ENCODE results near the gene SENP1. TPM values are rescaled to one million over a fixed set of nuclear protein-coding genes. Genes with fewer than 3 reads are reported as not detected.

The SENP1 gene
- total RNA-seq, 1 experiment from 2014 or later: 17.7 TPM

DNA sequence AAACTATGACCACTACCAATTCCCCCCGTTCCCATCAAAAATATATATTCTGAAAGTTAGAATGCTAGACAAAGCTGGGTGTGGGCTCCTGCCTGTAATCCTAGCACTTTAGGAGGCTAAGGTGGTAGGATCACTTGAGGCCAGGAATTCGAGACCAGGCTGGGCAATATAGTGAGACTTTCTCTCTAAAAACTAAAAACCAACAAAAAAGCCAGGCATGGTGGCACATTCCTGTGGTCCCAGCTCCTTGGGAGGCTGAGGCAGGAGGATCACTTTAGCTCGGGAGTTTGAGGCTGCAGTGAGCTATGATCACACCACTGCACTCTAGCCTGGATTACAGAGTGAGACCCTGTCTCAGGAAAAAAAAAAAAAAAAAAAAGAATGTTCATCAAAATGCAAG is 52.8 kb downstream of the SENP1 start:
- H3K27ac Mint-ChIP-seq (ENCODE audit: unreplicated experiment): no peak overlapping the region
- no peaks in the 10 kb centered on the region for H3K9me3 Mint-ChIP-seq (ENCODE audit: low read depth, unreplicated experiment)
- H3K4me1 Mint-ChIP-seq (ENCODE audit: low read depth, unreplicated experiment): no peaks in the 10 kb centered on the region
- TF ChIP-seq, protein P1, sequence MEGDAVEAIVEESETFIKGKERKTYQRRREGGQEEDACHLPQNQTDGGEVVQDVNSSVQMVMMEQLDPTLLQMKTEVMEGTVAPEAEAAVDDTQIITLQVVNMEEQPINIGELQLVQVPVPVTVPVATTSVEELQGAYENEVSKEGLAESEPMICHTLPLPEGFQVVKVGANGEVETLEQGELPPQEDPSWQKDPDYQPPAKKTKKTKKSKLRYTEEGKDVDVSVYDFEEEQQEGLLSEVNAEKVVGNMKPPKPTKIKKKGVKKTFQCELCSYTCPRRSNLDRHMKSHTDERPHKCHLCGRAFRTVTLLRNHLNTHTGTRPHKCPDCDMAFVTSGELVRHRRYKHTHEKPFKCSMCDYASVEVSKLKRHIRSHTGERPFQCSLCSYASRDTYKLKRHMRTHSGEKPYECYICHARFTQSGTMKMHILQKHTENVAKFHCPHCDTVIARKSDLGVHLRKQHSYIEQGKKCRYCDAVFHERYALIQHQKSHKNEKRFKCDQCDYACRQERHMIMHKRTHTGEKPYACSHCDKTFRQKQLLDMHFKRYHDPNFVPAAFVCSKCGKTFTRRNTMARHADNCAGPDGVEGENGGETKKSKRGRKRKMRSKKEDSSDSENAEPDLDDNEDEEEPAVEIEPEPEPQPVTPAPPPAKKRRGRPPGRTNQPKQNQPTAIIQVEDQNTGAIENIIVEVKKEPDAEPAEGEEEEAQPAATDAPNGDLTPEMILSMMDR (IDR thresholded peaks at IDR 0.05; ENCODE audit: unreplicated experiment): no peak
- CTCF ChIA-PET: no interaction called here
- no peak for DNase-seq
- H3K36me3 Mint-ChIP-seq (ENCODE audit: insufficient read depth, unreplicated experiment): no peaks in the 10 kb centered on the region
- intact Hi-C loops (cut with micrococcal nuclease; ENCODE audit: unreplicated experiment): no loop called here
- BruUV-seq (replicated peaks): no TSS peak
- H3K4me3 Mint-ChIP-seq (ENCODE audit: low read depth, unreplicated experiment): no peak overlapping the region
- H3K27me3 Mint-ChIP-seq (ENCODE audit: unreplicated experiment): no peaks in the 10 kb centered on the region

DNA sequence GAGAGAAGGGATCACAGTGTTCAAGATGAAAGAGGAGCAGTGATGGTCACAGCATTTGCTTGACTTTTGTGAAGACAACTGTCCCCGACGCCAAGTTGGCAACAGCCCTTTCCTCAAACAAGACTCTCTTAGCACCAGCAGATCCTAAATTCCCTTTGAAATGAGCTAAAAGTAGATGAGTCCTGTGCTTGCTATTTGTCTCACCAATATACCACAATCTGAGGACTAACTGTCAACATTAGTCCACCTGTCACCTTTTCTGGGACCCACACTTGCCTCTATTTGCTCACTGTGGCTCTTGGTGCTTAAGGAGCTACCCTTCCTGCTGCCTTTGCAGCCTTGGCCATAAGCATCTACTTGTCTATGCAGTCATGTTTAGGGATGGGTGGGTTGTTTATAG is 54.2 kb downstream of the SENP1 start:
- Mint-ChIP-seq H3K27ac (ENCODE audit: unreplicated experiment) (no peak overlapping the region), H3K4me3 (ENCODE audit: low read depth, unreplicated experiment) (no peak overlapping the region), H3K36me3 (ENCODE audit: insufficient read depth, unreplicated experiment) (no peaks in the 10 kb centered on the region), H3K9me3 (ENCODE audit: low read depth, unreplicated experiment) (no peaks in the 10 kb centered on the region), H3K4me1 (ENCODE audit: low read depth, unreplicated experiment) (no peaks in the 10 kb centered on the region), H3K27me3 (ENCODE audit: unreplicated experiment) (no peaks in the 10 kb centered on the region)
- no TSS peak for BruUV-seq (replicated peaks)
- DNase-seq: no peak
- TF ChIP-seq, protein P1 (IDR thresholded peaks at IDR 0.05; ENCODE audit: unreplicated experiment): no peak
- CTCF ChIA-PET: no interaction called here
- intact Hi-C loops (cut with micrococcal nuclease; ENCODE audit: unreplicated experiment): no loop called here

DNA sequence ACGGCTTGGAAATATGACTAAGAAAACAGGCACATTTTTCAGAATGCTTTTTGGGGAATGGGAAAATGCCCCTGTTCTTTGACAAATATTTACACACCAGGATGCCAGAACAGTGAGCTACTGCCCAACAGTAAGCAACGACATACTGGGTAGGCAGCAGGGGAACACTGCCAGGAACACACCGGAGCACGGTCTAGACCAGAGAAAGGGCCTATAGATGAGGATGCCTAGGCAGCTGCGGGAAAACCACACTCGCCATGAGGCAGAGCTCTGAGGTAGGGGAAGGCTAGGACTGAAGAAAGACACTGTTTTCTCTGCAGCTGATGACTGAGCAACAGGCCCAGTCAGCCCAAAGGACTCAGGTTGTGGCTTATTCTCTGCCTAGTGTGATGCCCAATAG is 55.7 kb downstream of the SENP1 start:
- no peak overlapping the region for H3K27ac Mint-ChIP-seq (ENCODE audit: unreplicated experiment)
- intact Hi-C loops (cut with micrococcal nuclease; ENCODE audit: unreplicated experiment): no loop called here
- no peaks in the 10 kb centered on the region for H3K9me3 Mint-ChIP-seq (ENCODE audit: low read depth, unreplicated experiment)
- no peak for DNase-seq
- no peak overlapping the region for H3K4me3 Mint-ChIP-seq (ENCODE audit: low read depth, unreplicated experiment)
- H3K27me3 Mint-ChIP-seq (ENCODE audit: unreplicated experiment): no peaks in the 10 kb centered on the region
- no TSS peak for BruUV-seq (replicated peaks)
- H3K36me3 Mint-ChIP-seq (ENCODE audit: insufficient read depth, unreplicated experiment): no peaks in the 10 kb centered on the region
- TF ChIP-seq, protein P1 (IDR thresholded peaks at IDR 0.05; ENCODE audit: unreplicated experiment): no peak
- CTCF ChIA-PET: no interaction called here
- H3K4me1 Mint-ChIP-seq (ENCODE audit: low read depth, unreplicated experiment): no peaks in the 10 kb centered on the region

DNA sequence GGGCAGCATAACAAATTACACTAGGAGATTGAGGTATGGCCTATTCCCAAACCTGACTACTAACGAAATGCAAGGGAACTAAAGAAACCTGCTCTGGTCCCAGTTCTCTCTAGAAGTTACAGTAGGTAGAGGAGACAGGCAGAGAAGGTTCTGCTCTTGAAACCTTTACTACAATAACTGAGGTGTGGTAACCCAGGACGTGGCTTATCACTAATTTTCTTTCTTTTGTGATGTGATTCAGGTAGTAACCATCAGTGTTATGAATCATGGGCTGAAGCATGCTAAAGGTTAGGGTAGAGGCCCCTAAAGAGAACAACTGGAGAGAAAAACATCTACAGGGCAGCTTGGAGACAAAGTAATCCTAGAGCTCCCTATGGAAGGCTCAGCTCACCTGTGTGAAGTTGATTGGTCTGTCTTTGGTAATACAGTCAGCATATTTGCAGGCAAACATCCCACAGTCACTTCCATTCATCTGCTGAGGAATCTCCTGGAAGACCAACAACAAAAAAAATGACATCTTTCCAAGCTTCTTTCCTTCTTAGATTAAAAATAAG is 59.8 kb downstream of the SENP1 start:
- no TSS peak for BruUV-seq (replicated peaks)
- Mint-ChIP-seq H3K4me3 (ENCODE audit: low read depth, unreplicated experiment) (no peak overlapping the region), H3K36me3 (ENCODE audit: insufficient read depth, unreplicated experiment) (no peaks in the 10 kb centered on the region), H3K27me3 (ENCODE audit: unreplicated experiment) (no peaks in the 10 kb centered on the region), H3K9me3 (ENCODE audit: low read depth, unreplicated experiment) (no peaks in the 10 kb centered on the region), H3K27ac (ENCODE audit: unreplicated experiment) (no peak overlapping the region), H3K4me1 (ENCODE audit: low read depth, unreplicated experiment) (no peaks in the 10 kb centered on the region)
- intact Hi-C loops (cut with micrococcal nuclease; ENCODE audit: unreplicated experiment): no loop called here
- CTCF ChIA-PET: no interaction called here
- no peak for DNase-seq
- TF ChIP-seq, protein P1 (IDR thresholded peaks at IDR 0.05; ENCODE audit: unreplicated experiment): no peak
